ENCODE results near the gene C17orf114.
A peak's percentile ranks its signal among the peaks of the same experiment; 100 is the strongest.

The C17orf114 gene

GRCh38 chr17:4823373-4824089 lies 21.4 kb upstream of the C17orf114 start:
- no peak for DNase-seq (ENCODE audit: low read depth in 2 of 2)

GRCh38 chr17:4822835-4823234 lies 20.7 kb upstream of the C17orf114 start:
- no peak for DNase-seq (ENCODE audit: low read depth in 2 of 2)

- no peak for DNase-seq (ENCODE audit: low read depth in 2 of 2)
Measured at GRCh38 chr17:4818276-4818675, 16.1 kb upstream of the C17orf114 start.

- no peak for DNase-seq (ENCODE audit: low read depth in 2 of 2)
Measured at GRCh38 chr17:4816826-4817225, 14.7 kb upstream of the C17orf114 start.

GRCh38 chr17:4815043-4815675 lies 13.0 kb upstream of the C17orf114 start:
- no peak for DNase-seq (ENCODE audit: low read depth in 2 of 2)

- DNase-seq (ENCODE audit: low read depth in 2 of 2), result no peak
Measured at GRCh38 chr17:4812690-4813089, 10.6 kb upstream of the C17orf114 start.

- no peak for DNase-seq (ENCODE audit: low read depth in 2 of 2)
Measured at GRCh38 chr17:4811471-4811870, 9.3 kb upstream of the C17orf114 start.

- no peak for DNase-seq (ENCODE audit: low read depth in 2 of 2)
Measured at GRCh38 chr17:4810696-4811290, 8.7 kb upstream of the C17orf114 start.

- DNase-seq (ENCODE audit: low read depth in 2 of 2), result no peak
Measured at GRCh38 chr17:4808378-4808767, 6.2 kb upstream of the C17orf114 start.

GRCh38 chr17:4807605-4808377 lies 5.7 kb upstream of the C17orf114 start:
- no peak for DNase-seq (ENCODE audit: low read depth in 2 of 2)

- DNase-seq (ENCODE audit: low read depth in 2 of 2), result peak; percentile 85 to 89
Measured at GRCh38 chr17:4806777-4807604, 4.9 kb upstream of the C17orf114 start, which contains the start of gene PLD2. Gene PLD2 (plus strand): TSS chr17:4807152. CDS start chr17:4807773, 621 bp downstream.

- no peak for DNase-seq (ENCODE audit: low read depth in 2 of 2)
Measured at GRCh38 chr17:4806456-4806776, 4.3 kb upstream of the C17orf114 start.

GRCh38 chr17:4800462-4801196 lies 1.5 kb downstream of the C17orf114 start:
- DNase-seq (ENCODE audit: low read depth in 2 of 2), result no peak

GRCh38 chr17:4796552-4796920 lies 5.6 kb downstream of the C17orf114 start:
- DNase-seq (ENCODE audit: low read depth in 2 of 2), result peak in 1 of 2 donors; percentile 28

GRCh38 chr17:4795168-4795567 lies 7.0 kb downstream of the C17orf114 start:
- no peak for DNase-seq (ENCODE audit: low read depth in 2 of 2)

- DNase-seq (ENCODE audit: low read depth in 2 of 2), result no peak
Measured at GRCh38 chr17:4790705-4791088, 11.4 kb downstream of the C17orf114 start.

- DNase-seq (ENCODE audit: low read depth in 2 of 2), result peak; percentile 70 to 73
Measured at GRCh38 chr17:4789951-4790704, 12.0 kb downstream of the C17orf114 start.

- no peak for DNase-seq (ENCODE audit: low read depth in 2 of 2)
Measured at GRCh38 chr17:4789701-4789950, 12.5 kb downstream of the C17orf114 start.

GRCh38 chr17:4788807-4789700 lies 13.1 kb downstream of the C17orf114 start, which contains the start of gene GLTPD2:
Gene GLTPD2 (plus strand): TSS chr17:4788964. CDS start chr17:4789012, 48 bp downstream.
- no peak for DNase-seq (ENCODE audit: low read depth in 2 of 2)

All from stimulated activated CD8-positive, alpha-beta memory T cell treated with anti-CD3 and anti-CD28 coated beads, Interleukin-2, amount 100 ng/mL, for 48 hours (primary cell).